Keratinocyte (primary cell): ENCODE data around the gene TEP1. TPM values are rescaled to one million over a fixed set of nuclear protein-coding genes. Genes with fewer than 3 reads are reported as not detected.

ENCODE experiments used
- DNase-seq: peaks from one replicate; pipeline ENCODE4 v3.0.0-alpha.2; 2011; ENCODE audit warnings: low read depth, missing footprints, low spot score
- FAIRE-seq: peaks from 2 replicates; lab custom pipeline; 2011; peaks lifted over from hg19 to GRCh38; lab: Jason Lieb, UNC
- H2AFZ ChIP-seq: 2 replicates; pipeline ENCODE4 v1.6.0; 2012; ENCODE audit warnings: low read length, control low read depth, inconsistent platforms; ENCODE audit not compliant: control insufficient read depth
- H3K27ac ChIP-seq: 2 replicates; pipeline ENCODE4 v1.5.1; 2011; ENCODE audit warnings: low read length; ENCODE audit not compliant: control insufficient read depth, insufficient read depth
- H3K27me3 ChIP-seq: 3 replicates; pipeline ENCODE4 v1.6.0; 2011; ENCODE audit warnings: low read length; ENCODE audit not compliant: control insufficient read depth, insufficient read depth; ENCODE audit errors: extremely low read depth
- H3K36me3 ChIP-seq, 2 experiments: 2 replicates in 1 of 2; 3 replicates in 1 of 2; pipeline ENCODE4 v1.5.1; 2011; ENCODE audit warnings: low read length in 2 of 2, mild to moderate bottlenecking in 1 of 2; ENCODE audit not compliant: control insufficient read depth in 2 of 2, insufficient read depth in 2 of 2; ENCODE audit errors: extremely low read depth in 1 of 2
- H3K4me1 ChIP-seq: 3 replicates; pipeline ENCODE4 v1.5.1; 2011; ENCODE audit warnings: low read length; ENCODE audit not compliant: control insufficient read depth, insufficient read depth; ENCODE audit errors: extremely low read depth
- H3K4me2 ChIP-seq: 3 replicates; pipeline ENCODE4 v1.6.0; 2011; ENCODE audit warnings: low read depth, low read length; ENCODE audit not compliant: control insufficient read depth, insufficient read depth; ENCODE audit errors: extremely low read depth
- H3K4me3 ChIP-seq, 3 experiments: fragments of 200-600 bp in 1 of 3; sonication (generic) in 1 of 3; 2 replicates in 2 of 3; 3 replicates in 1 of 3; pipeline ENCODE4 v1.5.1; 2011 to 2016; ENCODE audit warnings: low read length in 3 of 3, mild to moderate bottlenecking in 3 of 3, control low read depth in 2 of 3, inconsistent platforms in 1 of 3, low read depth in 1 of 3, mixed read lengths in 1 of 3, mixed run types in 1 of 3, moderate library complexity in 1 of 3; ENCODE audit not compliant: control insufficient read depth in 2 of 3, insufficient read depth in 2 of 3; ENCODE audit errors: extremely low read depth in 1 of 3
- H3K79me2 ChIP-seq: 2 replicates; pipeline ENCODE4 v1.6.0; 2012; ENCODE audit warnings: low read length; ENCODE audit not compliant: control insufficient read depth, insufficient read depth
- H3K9ac ChIP-seq: 3 replicates; pipeline ENCODE4 v1.6.0; 2011; ENCODE audit warnings: low read length; ENCODE audit not compliant: control insufficient read depth, insufficient read depth; ENCODE audit errors: extremely low read depth
- H3K9me1 ChIP-seq: 3 replicates; pipeline ENCODE4 v1.6.0; 2011; ENCODE audit warnings: low read length; ENCODE audit not compliant: control insufficient read depth, insufficient read depth; ENCODE audit errors: extremely low read depth
- H3K9me3 ChIP-seq: 2 replicates; pipeline ENCODE4 v1.5.1; 2012; ENCODE audit warnings: low read depth, low read length; ENCODE audit not compliant: control insufficient read depth
- H4K20me1 ChIP-seq: 3 replicates; pipeline ENCODE4 v1.6.0; 2011; ENCODE audit warnings: low read length; ENCODE audit not compliant: control insufficient read depth, insufficient read depth; ENCODE audit errors: extremely low read depth
- CTCF ChIP-seq, 3 experiments: IDR thresholded peaks in 1 of 3; conservative IDR thresholded peaks in 1 of 3; optimal IDR thresholded peaks in 1 of 3; 2 replicates in 2 of 3; 3 replicates in 1 of 3; pipeline versions ENCODE3 to v1.5.1; 2011; ENCODE audit warnings: low read length in 3 of 3, mild to moderate bottlenecking in 3 of 3, moderate library complexity in 2 of 3, control low read depth in 1 of 3, inconsistent platforms in 1 of 3; ENCODE audit not compliant: insufficient read depth in 2 of 3; ENCODE audit errors: extremely low read depth in 1 of 3
- EZH2 ChIP-seq: IDR thresholded peaks from one replicate; pipeline ENCODE4 v1.6.1; 2012; ENCODE audit warnings: inconsistent platforms, mild to moderate bottlenecking, low read length, moderate library complexity
- dilution Hi-C: fragments of 300-500 bp; cut with MboI; formaldehyde crosslinking; loops from one replicate; pipeline ENCODE4 v1.7.0; 2020; ENCODE audit warnings: low sequenced_read_pairs; ENCODE audit not compliant: extremely low pct_ligation_motif_present
- polyA plus RNA-seq, 5 experiments: library from polyadenylated mRNA; depleted of rRNA in 3 of 5; stranded (reverse) in 3 of 5; stranded (forward) in 1 of 5; unstranded in 1 of 5; fragments of >200 nt; gene quantifications; 1 replicate in 1 of 5; 2 replicates in 3 of 5; 3 replicates in 1 of 5; pipeline versions ENCODE4 v1.2.1 to v1.2.3, GENCODE V29; 2011 to 2012; ENCODE audit warnings: missing spikeins in 2 of 5, low read depth in 1 of 5, low replicate concordance in 1 of 5

Gene TEP1
- polyA plus RNA-seq, 1 donor (not counting 4 experiments of a cell fraction or from before 2014, with no cell fraction given) = 16.6 TPM

- Histone ChIP-seq H3K4me3 (no peak overlapping the region), H3K4me2 (no peak overlapping the region), H4K20me1 (no peaks in the 10 kb centered on the region), H3K27ac (no peak overlapping the region), H3K4me1 (peaks cover 7% of the 10 kb centered on the region), H3K36me3 (no peaks in the 10 kb centered on the region), H3K79me2 (no peaks in the 10 kb centered on the region), H3K9me3 (no peaks in the 10 kb centered on the region), H3K27me3 (peaks cover 7% of the 10 kb centered on the region), H3K9me1 (no peaks in the 10 kb centered on the region), H2AFZ (no peak overlapping the region), H3K9ac (no peak overlapping the region)
- dilution Hi-C loops = no loop called here
- no peak for TF ChIP-seq CTCF (optimal IDR thresholded peaks at IDR 0.05 in 1 of 3, IDR thresholded peaks at IDR 0.05 in 1 of 3, conservative IDR thresholded peaks at IDR 0.05 in 1 of 3; ENCODE audit: extremely low read depth in 1 of 3, insufficient read depth in 2 of 3, low read length in 3 of 3)
- TF ChIP-seq EZH2 = no peak
- FAIRE-seq (no peak), DNase-seq (no peak)
Measured at GRCh38 chr14:20429801-20430669, 16.7 kb upstream of the TEP1 start.

GRCh38 chr14:20428802-20429201, 15.5 kb upstream of the TEP1 start:
- Histone ChIP-seq H4K20me1 (no peaks in the 10 kb centered on the region), H3K4me3 (no peak overlapping the region), H3K9me1 (no peaks in the 10 kb centered on the region), H3K36me3 (no peaks in the 10 kb centered on the region), H3K27ac (no peak overlapping the region), H3K79me2 (no peaks in the 10 kb centered on the region), H3K4me1 (peaks cover 7% of the 10 kb centered on the region), H2AFZ (no peak overlapping the region), H3K4me2 (no peak overlapping the region), H3K27me3 (no peaks in the 10 kb centered on the region), H3K9me3 (no peaks in the 10 kb centered on the region), H3K9ac (no peak overlapping the region)
- no peak for FAIRE-seq
- TF ChIP-seq CTCF (optimal IDR thresholded peaks at IDR 0.05 in 1 of 3, IDR thresholded peaks at IDR 0.05 in 1 of 3, conservative IDR thresholded peaks at IDR 0.05 in 1 of 3; ENCODE audit: extremely low read depth in 1 of 3, insufficient read depth in 2 of 3, low read length in 3 of 3) = no peak
- no peak for TF ChIP-seq EZH2
- DNase-seq = no peak
- dilution Hi-C loops = no loop called here
